HG03108 (cell line): ENCODE results near the gene RTL10.
"Not testable (repeated sequence)": the region's sequence is repeated elsewhere in the genome, so short reads cannot be mapped to it uniquely, and the experiment has no call there.

Source experiments
- ATAC-seq: cut with Tn5 transposase; IDR thresholded peaks from one replicate; pipeline ENCODE4 v1.9.1; 2021; ENCODE audit warnings: moderate library complexity; ENCODE audit not compliant: unreplicated experiment

Gene RTL10

GRCh38 chr22:19889951-19890350 lies 35.3 kb upstream of the RTL10 start:
- ATAC-seq, result no peak

- no peak for ATAC-seq
Observed at GRCh38 chr22:19888131-19888746, 33.6 kb upstream of the RTL10 start.

- no peak for ATAC-seq
Observed at GRCh38 chr22:19887256-19887985, 32.7 kb upstream of the RTL10 start.

GRCh38 chr22:19886605-19887255 lies 32.1 kb upstream of the RTL10 start:
- ATAC-seq, result no peak

GRCh38 chr22:19885841-19886592 lies 31.3 kb upstream of the RTL10 start:
- no peak for ATAC-seq

GRCh38 chr22:19884954-19885751 lies 30.5 kb upstream of the RTL10 start:
- no peak for ATAC-seq

- no peak for ATAC-seq
Observed at GRCh38 chr22:19884161-19884953, 29.7 kb upstream of the RTL10 start.

- not testable (repeated sequence) for ATAC-seq
Observed at GRCh38 chr22:19883446-19883845, 28.8 kb upstream of the RTL10 start.

GRCh38 chr22:19882446-19883381 lies 28.0 kb upstream of the RTL10 start:
- ATAC-seq, result no peak

- ATAC-seq, result no peak
Observed at GRCh38 chr22:19880786-19881569, 26.3 kb upstream of the RTL10 start.

- ATAC-seq, result no peak
Observed at GRCh38 chr22:19879992-19880785, 25.5 kb upstream of the RTL10 start.

- no peak for ATAC-seq
Observed at GRCh38 chr22:19879643-19879991, 24.9 kb upstream of the RTL10 start.

GRCh38 chr22:19879246-19879570 lies 24.5 kb upstream of the RTL10 start:
- ATAC-seq, result no peak

- no peak for ATAC-seq
Observed at GRCh38 chr22:19878461-19879245, 24.0 kb upstream of the RTL10 start.

- no peak for ATAC-seq
Observed at GRCh38 chr22:19877626-19878339, 23.1 kb upstream of the RTL10 start.
